ENCODE measurements around the gene MEF2D. TPM values are rescaled to one million over a fixed set of nuclear protein-coding genes. Genes with fewer than 3 reads are reported as not detected.

The MEF2D gene
- total RNA-seq, 1 experiment from 2014 or later, result 18.3 TPM

DNA sequence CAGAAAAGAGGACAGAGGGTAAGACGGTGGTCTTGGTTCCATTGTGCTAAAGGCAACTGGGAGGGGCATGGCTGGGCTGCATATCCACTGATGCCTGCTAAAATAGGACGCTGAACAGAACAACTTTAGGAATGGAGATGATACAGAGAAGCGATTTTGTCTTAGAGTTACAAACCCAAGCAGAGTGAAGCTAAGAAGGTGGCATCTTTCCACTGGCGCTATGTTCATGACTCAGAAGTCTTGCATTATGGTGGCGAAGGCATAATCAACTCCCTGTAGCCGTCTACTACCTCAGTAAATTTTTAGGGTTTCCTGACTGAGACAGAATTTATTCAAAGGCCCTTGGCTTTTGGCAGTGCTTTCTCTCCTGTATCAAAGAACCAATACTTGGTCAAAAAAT, 57.3 kb downstream of the MEF2D start:
- ChIA-PET POLR2A (ENCODE audit: low non-redundant PET) (no interaction called here), CTCF (interaction anchor here (3.3 kb wide), 1 partner anchor 57 kb away, joined by 25 read pairs; no protein-coding TSS in a partner anchor)
- TF ChIP-seq, protein P1, sequence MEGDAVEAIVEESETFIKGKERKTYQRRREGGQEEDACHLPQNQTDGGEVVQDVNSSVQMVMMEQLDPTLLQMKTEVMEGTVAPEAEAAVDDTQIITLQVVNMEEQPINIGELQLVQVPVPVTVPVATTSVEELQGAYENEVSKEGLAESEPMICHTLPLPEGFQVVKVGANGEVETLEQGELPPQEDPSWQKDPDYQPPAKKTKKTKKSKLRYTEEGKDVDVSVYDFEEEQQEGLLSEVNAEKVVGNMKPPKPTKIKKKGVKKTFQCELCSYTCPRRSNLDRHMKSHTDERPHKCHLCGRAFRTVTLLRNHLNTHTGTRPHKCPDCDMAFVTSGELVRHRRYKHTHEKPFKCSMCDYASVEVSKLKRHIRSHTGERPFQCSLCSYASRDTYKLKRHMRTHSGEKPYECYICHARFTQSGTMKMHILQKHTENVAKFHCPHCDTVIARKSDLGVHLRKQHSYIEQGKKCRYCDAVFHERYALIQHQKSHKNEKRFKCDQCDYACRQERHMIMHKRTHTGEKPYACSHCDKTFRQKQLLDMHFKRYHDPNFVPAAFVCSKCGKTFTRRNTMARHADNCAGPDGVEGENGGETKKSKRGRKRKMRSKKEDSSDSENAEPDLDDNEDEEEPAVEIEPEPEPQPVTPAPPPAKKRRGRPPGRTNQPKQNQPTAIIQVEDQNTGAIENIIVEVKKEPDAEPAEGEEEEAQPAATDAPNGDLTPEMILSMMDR (conservative IDR thresholded peaks at IDR 0.05; ENCODE audit: low read depth, low read length), result no peak
- no peak for TF ChIP-seq EZH2 (IDR thresholded peaks at IDR 0.05; ENCODE audit: borderline replicate concordance, low read depth, low read length, poor library complexity, severe bottlenecking)
- Histone ChIP-seq H3K4me1 (ENCODE audit: insufficient read depth, low read length, poor library complexity, severe bottlenecking) (peaks cover 4% of the 10 kb centered on the region), H3K9me3 (ENCODE audit: low read depth, low read length, poor library complexity, severe bottlenecking) (no peaks in the 10 kb centered on the region), H3K36me3 (ENCODE audit: insufficient read depth, low read length, poor library complexity, severe bottlenecking) (no peaks in the 10 kb centered on the region), H3K27me3 (replicated peaks; ENCODE audit: insufficient read depth, low read depth, low read length, poor library complexity) (peaks cover 37% of the 10 kb centered on the region), H3K4me3 (ENCODE audit: low read depth, low read length, poor library complexity, severe bottlenecking) (no peak overlapping the region), H3K27ac (ENCODE audit: low read depth, low read length, poor library complexity, severe bottlenecking) (no peak overlapping the region)
- intact Hi-C loops (cut with micrococcal nuclease; ENCODE audit: unreplicated experiment), result no loop called here
- no TSS peak for BruUV-seq (replicated peaks)
- DNase-seq (ENCODE audit: low spot score), result no peak

DNA sequence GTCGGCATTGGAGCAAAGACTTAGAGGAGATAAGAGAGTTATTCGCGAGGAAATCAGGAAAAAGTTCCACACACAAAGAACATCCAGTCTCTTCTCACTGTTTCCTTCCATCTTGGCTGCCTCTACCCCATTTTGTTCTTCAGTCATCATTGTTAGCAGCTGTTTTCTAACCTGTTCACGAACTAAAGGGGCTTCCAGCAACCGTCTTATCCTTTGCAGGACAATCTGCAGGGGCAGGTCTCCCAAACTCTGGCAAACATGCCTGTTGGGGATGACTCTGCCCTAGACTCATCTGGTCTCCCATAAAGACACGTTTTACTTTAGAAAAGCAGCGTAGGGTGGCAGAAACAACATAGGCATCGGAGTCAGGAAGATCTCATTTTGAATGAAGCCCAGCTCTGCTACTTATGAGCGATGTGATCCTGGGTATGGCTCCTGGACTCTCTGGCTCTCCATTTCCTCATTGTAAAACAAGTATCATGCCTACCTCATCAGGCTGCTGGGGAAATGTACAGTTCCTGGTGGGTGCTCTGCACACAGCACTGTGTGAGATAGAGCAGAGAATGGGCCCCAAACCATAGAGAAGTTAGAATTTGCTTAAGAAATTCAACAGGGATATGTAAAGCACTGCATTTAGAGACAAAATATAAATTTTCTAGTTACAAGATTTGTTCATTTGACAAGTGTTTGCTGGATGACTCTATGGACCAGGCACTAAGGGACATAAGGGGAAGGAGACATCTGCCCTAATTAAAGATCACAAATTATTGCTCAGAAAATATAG, 59.7 kb downstream of the MEF2D start:
- H3K36me3 ChIP-seq (ENCODE audit: insufficient read depth, low read length, poor library complexity, severe bottlenecking), result no peaks in the 10 kb centered on the region
- H3K9me3 ChIP-seq (ENCODE audit: low read depth, low read length, poor library complexity, severe bottlenecking), result no peaks in the 10 kb centered on the region
- intact Hi-C loops (cut with micrococcal nuclease; ENCODE audit: unreplicated experiment), result no loop called here
- no peak for DNase-seq (ENCODE audit: low spot score)
- H3K27me3 ChIP-seq (replicated peaks; ENCODE audit: insufficient read depth, low read depth, low read length, poor library complexity), result peaks cover 62% of the 10 kb centered on the region
- H3K27ac ChIP-seq (ENCODE audit: low read depth, low read length, poor library complexity, severe bottlenecking), result no peak overlapping the region
- TF ChIP-seq EZH2 (IDR thresholded peaks at IDR 0.05; ENCODE audit: borderline replicate concordance, low read depth, low read length, poor library complexity, severe bottlenecking), result no peak
- TF ChIP-seq, protein P1 (conservative IDR thresholded peaks at IDR 0.05; ENCODE audit: low read depth, low read length), result no peak
- peaks cover 7% of the 10 kb centered on the region for H3K4me1 ChIP-seq (ENCODE audit: insufficient read depth, low read length, poor library complexity, severe bottlenecking)
- BruUV-seq (replicated peaks), result no TSS peak
- H3K4me3 ChIP-seq (ENCODE audit: low read depth, low read length, poor library complexity, severe bottlenecking), result no peak overlapping the region
- ChIA-PET CTCF (interaction anchor here (0.5 to 3.3 kb wide), 3 partner anchors 29 to 55 kb away, joined by 3 to 25 read pairs (median 3); no protein-coding TSS in a partner anchor), POLR2A (ENCODE audit: low non-redundant PET) (no interaction called here)

DNA sequence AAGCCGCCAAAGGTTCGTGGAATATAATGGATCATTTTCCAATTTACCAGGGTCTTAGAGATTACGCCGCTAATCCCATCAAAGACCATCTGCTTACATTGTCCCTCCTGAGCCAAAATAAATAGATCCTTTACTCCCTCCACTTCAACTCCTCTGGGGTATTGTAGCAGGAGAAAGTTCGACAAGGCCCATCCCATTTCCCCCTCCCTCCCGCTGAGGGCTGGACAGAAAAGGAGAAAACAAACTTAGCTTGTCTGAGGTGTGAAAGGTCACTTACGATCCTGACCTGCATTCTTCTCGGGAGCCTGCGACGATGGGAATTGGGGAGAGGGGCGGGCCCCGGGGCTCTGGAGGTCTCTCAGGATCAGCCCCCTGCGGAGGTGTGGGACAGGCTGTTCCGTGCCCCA, 60.8 kb downstream of the MEF2D start:
- TF ChIP-seq EZH2 (IDR thresholded peaks at IDR 0.05; ENCODE audit: borderline replicate concordance, low read depth, low read length, poor library complexity, severe bottlenecking), result no peak
- TF ChIP-seq, protein P1 (conservative IDR thresholded peaks at IDR 0.05; ENCODE audit: low read depth, low read length), result no peak
- BruUV-seq (replicated peaks), result no TSS peak
- Histone ChIP-seq H3K27me3 (replicated peaks; ENCODE audit: insufficient read depth, low read depth, low read length, poor library complexity) (peaks cover 72% of the 10 kb centered on the region), H3K4me1 (ENCODE audit: insufficient read depth, low read length, poor library complexity, severe bottlenecking) (peaks cover 7% of the 10 kb centered on the region), H3K4me3 (ENCODE audit: low read depth, low read length, poor library complexity, severe bottlenecking) (no peak overlapping the region), H3K36me3 (ENCODE audit: insufficient read depth, low read length, poor library complexity, severe bottlenecking) (no peaks in the 10 kb centered on the region), H3K9me3 (ENCODE audit: low read depth, low read length, poor library complexity, severe bottlenecking) (no peaks in the 10 kb centered on the region), H3K27ac (ENCODE audit: low read depth, low read length, poor library complexity, severe bottlenecking) (no peak overlapping the region)
- no peak for DNase-seq (ENCODE audit: low spot score)
- intact Hi-C loops (cut with micrococcal nuclease; ENCODE audit: unreplicated experiment), result no loop called here
- CTCF ChIA-PET, result no interaction called here
- POLR2A ChIA-PET (ENCODE audit: low non-redundant PET), result interaction anchor here (0.6 kb wide), 1 partner anchor 82 kb away, joined by 3 read pairs; no protein-coding TSS in a partner anchor

Measured in A673 (cell line).